GM23338 (cell line): Measurements from ENCODE around the gene TMC3. TPM values are rescaled to one million over a fixed set of nuclear protein-coding genes. Genes with fewer than 3 reads are reported as not detected.

Experiments used
- ATAC-seq: fragments of 200-7000 bp; cut with Tn5 transposase; 3 replicates; pipeline ENCODE4 v1.9.1; 2020
- DNase-seq: peaks from one replicate; pipeline ENCODE4 v3.0.0-alpha.2; 2015; ENCODE audit warnings: low spot score
- H2AFZ ChIP-seq: fragments of 200-600 bp; sonication (generic); 2 replicates; pipeline ENCODE4 v1.8.0; 2016; ENCODE audit warnings: antibody characterized with exemption, mild to moderate bottlenecking, moderate library complexity
- H3F3A ChIP-seq: fragments of 200-600 bp; sonication (generic); replicated peaks from 2 replicates; pipeline ENCODE4 v1.8.0; 2017; ENCODE audit warnings: antibody characterized with exemption, mixed run types, low read depth
- H3K27ac ChIP-seq: fragments of 200-600 bp; sonication (generic); 2 replicates; pipeline ENCODE4 v1.6.1; 2016; ENCODE audit warnings: low read depth
- H3K27me3 ChIP-seq: fragments of 200-600 bp; sonication (generic); 2 replicates; pipeline ENCODE4 v1.8.0; 2016; ENCODE audit warnings: mild to moderate bottlenecking, mixed run types, moderate library complexity; ENCODE audit not compliant: insufficient read depth
- H3K36me3 ChIP-seq: fragments of 200-600 bp; sonication (generic); 2 replicates; pipeline ENCODE4 v1.8.0; 2016; ENCODE audit warnings: mild to moderate bottlenecking; ENCODE audit not compliant: insufficient read depth
- H3K4me1 ChIP-seq: fragments of 200-600 bp; sonication (generic); 2 replicates; pipeline ENCODE4 v1.8.0; 2016; ENCODE audit warnings: mild to moderate bottlenecking, moderate library complexity; ENCODE audit not compliant: insufficient read depth
- H3K4me2 ChIP-seq: fragments of 200-600 bp; sonication (generic); 2 replicates; pipeline ENCODE4 v1.7.1; 2017; ENCODE audit warnings: mixed run types
- H3K4me3 ChIP-seq: fragments of 200-600 bp; sonication (generic); 2 replicates; pipeline ENCODE4 v1.6.1; 2016; ENCODE audit warnings: mixed run types
- H3K79me2 ChIP-seq: fragments of 200-600 bp; sonication (generic); replicated peaks from 2 replicates; pipeline ENCODE4 v1.8.0; 2017; ENCODE audit warnings: mild to moderate bottlenecking; ENCODE audit not compliant: insufficient read depth
- H3K9me2 ChIP-seq: fragments of 200-600 bp; sonication (generic); 2 replicates; pipeline ENCODE4 v1.8.0; 2017; ENCODE audit not compliant: insufficient read depth
- H4K20me1 ChIP-seq: fragments of 200-600 bp; sonication (generic); replicated peaks from 2 replicates; pipeline ENCODE4 v1.8.0; 2017; ENCODE audit warnings: mild to moderate bottlenecking; ENCODE audit not compliant: insufficient read depth
- H3K27ac Mint-ChIP-seq: 2 replicates; pipeline ENCODE4 v1.8.0; 2020; ENCODE audit warnings: inconsistent platforms, mild to moderate bottlenecking, moderate library complexity, mixed read lengths
- H3K27me3 Mint-ChIP-seq: 3 replicates; pipeline ENCODE4 v1.8.0; 2022; ENCODE audit warnings: low read depth, mild to moderate bottlenecking, moderate library complexity, mixed read lengths, inconsistent platforms; ENCODE audit not compliant: insufficient read depth, poor library complexity
- H3K36me3 Mint-ChIP-seq: 3 replicates; pipeline ENCODE4 v1.8.0; 2021; ENCODE audit warnings: low read depth, mild to moderate bottlenecking, inconsistent platforms, moderate library complexity, mixed read lengths
- H3K4me1 Mint-ChIP-seq: 3 replicates; pipeline ENCODE4 v1.8.0; 2020; ENCODE audit warnings: mild to moderate bottlenecking, inconsistent platforms, mixed read lengths
- H3K4me3 Mint-ChIP-seq: 3 replicates; pipeline ENCODE4 v1.8.0; 2021; ENCODE audit warnings: moderate library complexity, mild to moderate bottlenecking, inconsistent platforms, mixed read lengths
- H3K9me3 Mint-ChIP-seq: 3 replicates; pipeline ENCODE4 v1.8.0; 2020; ENCODE audit warnings: moderate library complexity, mild to moderate bottlenecking, inconsistent platforms, mixed read lengths
- ETS1 ChIP-seq: IDR thresholded peaks from 2 replicates; pipeline ENCODE4 v1.6.1; 2016; ENCODE audit warnings: antibody characterized with exemption
- EZH2 ChIP-seq: fragments of 200-600 bp; sonication (generic); IDR thresholded peaks from one replicate; pipeline ENCODE4 v1.8.0; 2017; ENCODE audit warnings: antibody characterized with exemption, mild to moderate bottlenecking, low read depth; ENCODE audit not compliant: unreplicated experiment
- EZH2phosphoT487 ChIP-seq: fragments of 200-600 bp; sonication (generic); IDR thresholded peaks from one replicate; pipeline ENCODE4 v1.8.1; 2018; ENCODE audit warnings: antibody characterized with exemption; ENCODE audit not compliant: unreplicated experiment
- JUNB ChIP-seq: IDR thresholded peaks from one replicate; pipeline ENCODE4 v1.6.1; 2016; ENCODE audit warnings: antibody characterized with exemption; ENCODE audit not compliant: unreplicated experiment
- NANOG ChIP-seq: IDR thresholded peaks from 2 replicates; pipeline ENCODE4 v1.6.1; 2016; ENCODE audit warnings: antibody characterized with exemption, borderline replicate concordance
- POLR2AphosphoS5 ChIP-seq: IDR thresholded peaks from 2 replicates; pipeline ENCODE4 v1.6.1; 2016; ENCODE audit warnings: antibody characterized with exemption, low read depth
- STAT1 ChIP-seq: IDR thresholded peaks from one replicate; pipeline ENCODE4 v1.6.1; 2016; ENCODE audit warnings: antibody characterized with exemption; ENCODE audit not compliant: unreplicated experiment
- ZNF114 ChIP-seq: fragments of 250-450 bp; sonication (Bioruptor Pico); IDR thresholded peaks from 2 replicates; pipeline ENCODE4 v1.5.0; 2020; ENCODE audit warnings: mild to moderate bottlenecking, moderate library complexity
- ZNF331 ChIP-seq: fragments of 250-450 bp; sonication (Bioruptor Pico); IDR thresholded peaks from 2 replicates; pipeline ENCODE4 v1.5.0; 2020; ENCODE audit warnings: low read depth, mild to moderate bottlenecking, moderate library complexity
- ZNF462 ChIP-seq: fragments of 250-450 bp; sonication (Bioruptor Pico); IDR thresholded peaks from 2 replicates; pipeline ENCODE4 v1.5.0; 2020; ENCODE audit warnings: mild to moderate bottlenecking, moderate library complexity
- polyA plus RNA-seq: library from polyadenylated mRNA; unstranded; fragments of >200 nt; fragmentation: Nextera tagmentation; extraction: Ambion mirVana; gene quantifications from 2 replicates; pipeline ENCODE4 v1.2.1, GENCODE V29; 2016
- total RNA-seq: library from RNA; depleted of rRNA; stranded (reverse); fragments of >200 nt; shearing (Covaris generic); gene quantifications from 2 replicates; pipeline ENCODE4 v1.2.3, GENCODE V29; 2014
- TF ChIP-seq, protein P1 (sequence below): IDR thresholded peaks from one replicate; pipeline ENCODE4 v1.6.1; 2018; ENCODE audit warnings: antibody characterized with exemption; ENCODE audit not compliant: unreplicated experiment

The TMC3 gene
- total and polyA plus RNA-seq, 2 experiments from 2014 or later, result 0.10 TPM; not detected in 1

DNA sequence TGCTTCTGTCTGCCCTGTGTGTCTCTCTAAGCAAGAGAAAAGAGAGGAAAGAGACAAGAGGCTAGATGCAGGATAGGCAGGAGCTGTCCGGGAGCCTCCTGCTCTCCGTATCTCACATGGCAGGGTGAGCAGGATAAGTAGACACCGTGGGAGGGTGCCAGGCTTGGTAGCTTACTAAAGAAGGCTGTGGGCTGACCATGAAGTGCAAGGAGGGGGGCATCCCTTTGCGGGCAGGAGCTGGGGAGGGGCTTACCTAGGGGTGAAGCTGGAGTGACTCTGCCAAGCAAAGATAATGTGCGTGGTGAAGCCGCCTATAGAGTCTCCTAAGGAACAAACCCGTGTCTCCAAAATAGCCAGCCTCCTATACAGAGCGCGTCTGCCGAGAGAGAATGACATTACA is 33.7 kb upstream of the TMC3 start:
- Histone ChIP-seq H3K4me3 (no peak overlapping the region), H3K79me2 (no peaks in the 10 kb centered on the region), H3K27me3 (no peaks in the 10 kb centered on the region), H3F3A (no peaks in the 10 kb centered on the region), H3K9me2 (no peaks in the 10 kb centered on the region), H2AFZ (no peak overlapping the region), H3K36me3 (no peaks in the 10 kb centered on the region), H4K20me1 (no peaks in the 10 kb centered on the region), H3K4me1 (no peaks in the 10 kb centered on the region), H3K4me2 (no peak overlapping the region), H3K27ac (no peak overlapping the region)
- Mint-ChIP-seq H3K9me3 (no peaks in the 10 kb centered on the region), H3K36me3 (no peaks in the 10 kb centered on the region), H3K4me3 (no peak overlapping the region), H3K27me3 (peaks cover 3% of the 10 kb centered on the region), H3K27ac (no peak overlapping the region), H3K4me1 (peaks cover 4% of the 10 kb centered on the region)
- DNase-seq, result no peak
- no peak; the same call in 2 of the 3 replicates for ATAC-seq
- no peak for TF ChIP-seq NANOG
- TF ChIP-seq ZNF462, result no peak
- TF ChIP-seq EZH2phosphoT487, result no peak
- TF ChIP-seq ETS1, result no peak
- TF ChIP-seq, protein P1, sequence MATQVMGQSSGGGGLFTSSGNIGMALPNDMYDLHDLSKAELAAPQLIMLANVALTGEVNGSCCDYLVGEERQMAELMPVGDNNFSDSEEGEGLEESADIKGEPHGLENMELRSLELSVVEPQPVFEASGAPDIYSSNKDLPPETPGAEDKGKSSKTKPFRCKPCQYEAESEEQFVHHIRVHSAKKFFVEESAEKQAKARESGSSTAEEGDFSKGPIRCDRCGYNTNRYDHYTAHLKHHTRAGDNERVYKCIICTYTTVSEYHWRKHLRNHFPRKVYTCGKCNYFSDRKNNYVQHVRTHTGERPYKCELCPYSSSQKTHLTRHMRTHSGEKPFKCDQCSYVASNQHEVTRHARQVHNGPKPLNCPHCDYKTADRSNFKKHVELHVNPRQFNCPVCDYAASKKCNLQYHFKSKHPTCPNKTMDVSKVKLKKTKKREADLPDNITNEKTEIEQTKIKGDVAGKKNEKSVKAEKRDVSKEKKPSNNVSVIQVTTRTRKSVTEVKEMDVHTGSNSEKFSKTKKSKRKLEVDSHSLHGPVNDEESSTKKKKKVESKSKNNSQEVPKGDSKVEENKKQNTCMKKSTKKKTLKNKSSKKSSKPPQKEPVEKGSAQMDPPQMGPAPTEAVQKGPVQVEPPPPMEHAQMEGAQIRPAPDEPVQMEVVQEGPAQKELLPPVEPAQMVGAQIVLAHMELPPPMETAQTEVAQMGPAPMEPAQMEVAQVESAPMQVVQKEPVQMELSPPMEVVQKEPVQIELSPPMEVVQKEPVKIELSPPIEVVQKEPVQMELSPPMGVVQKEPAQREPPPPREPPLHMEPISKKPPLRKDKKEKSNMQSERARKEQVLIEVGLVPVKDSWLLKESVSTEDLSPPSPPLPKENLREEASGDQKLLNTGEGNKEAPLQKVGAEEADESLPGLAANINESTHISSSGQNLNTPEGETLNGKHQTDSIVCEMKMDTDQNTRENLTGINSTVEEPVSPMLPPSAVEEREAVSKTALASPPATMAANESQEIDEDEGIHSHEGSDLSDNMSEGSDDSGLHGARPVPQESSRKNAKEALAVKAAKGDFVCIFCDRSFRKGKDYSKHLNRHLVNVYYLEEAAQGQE, result no peak
- TF ChIP-seq STAT1, result no peak
- TF ChIP-seq EZH2, result no peak
- TF ChIP-seq ZNF331, result no peak
- no peak for TF ChIP-seq ZNF114 (CRISPR knock-in tag)
- no peak for TF ChIP-seq POLR2AphosphoS5
- TF ChIP-seq JUNB, result no peak
